GM23248 (cell line): ENCODE measurements around the gene MACROD2.

ENCODE experiments used
- EZH2 ChIP-seq: fragments of 200-600 bp; sonication (generic); IDR thresholded peaks from 2 replicates; pipeline ENCODE4 v1.6.1; 2018; ENCODE audit warnings: antibody characterized with exemption, mild to moderate bottlenecking; ENCODE audit not compliant: insufficient read depth, poor library complexity, severe bottlenecking
- EZH2phosphoT487 ChIP-seq: fragments of 200-600 bp; sonication (generic); IDR thresholded peaks from 2 replicates; pipeline ENCODE4 v1.6.1; 2018; ENCODE audit warnings: antibody characterized with exemption, moderate library complexity, mild to moderate bottlenecking, low read depth; ENCODE audit not compliant: insufficient read depth

- TF ChIP-seq EZH2 = no peak
- no peak for TF ChIP-seq EZH2phosphoT487
These were observed 1168.3 kb downstream of the MACROD2 start for GRCh38 chr20:15163632-15164031.
